ENCODE measurements around the gene PAPPA2.
"Not testable (repeated sequence)": the region's sequence is repeated elsewhere in the genome, so short reads cannot be mapped to it uniquely, and the experiment has no call there.

Gene PAPPA2

GRCh38 chr1:176552217-176552991 is 89.4 kb downstream of the PAPPA2 start:
- FAIRE-seq: no peak

GRCh38 chr1:176552999-176553398 is 90.0 kb downstream of the PAPPA2 start:
- FAIRE-seq: no peak

- no peak for FAIRE-seq
Observed at GRCh38 chr1:176556288-176556687, 93.3 kb downstream of the PAPPA2 start.

DNA sequence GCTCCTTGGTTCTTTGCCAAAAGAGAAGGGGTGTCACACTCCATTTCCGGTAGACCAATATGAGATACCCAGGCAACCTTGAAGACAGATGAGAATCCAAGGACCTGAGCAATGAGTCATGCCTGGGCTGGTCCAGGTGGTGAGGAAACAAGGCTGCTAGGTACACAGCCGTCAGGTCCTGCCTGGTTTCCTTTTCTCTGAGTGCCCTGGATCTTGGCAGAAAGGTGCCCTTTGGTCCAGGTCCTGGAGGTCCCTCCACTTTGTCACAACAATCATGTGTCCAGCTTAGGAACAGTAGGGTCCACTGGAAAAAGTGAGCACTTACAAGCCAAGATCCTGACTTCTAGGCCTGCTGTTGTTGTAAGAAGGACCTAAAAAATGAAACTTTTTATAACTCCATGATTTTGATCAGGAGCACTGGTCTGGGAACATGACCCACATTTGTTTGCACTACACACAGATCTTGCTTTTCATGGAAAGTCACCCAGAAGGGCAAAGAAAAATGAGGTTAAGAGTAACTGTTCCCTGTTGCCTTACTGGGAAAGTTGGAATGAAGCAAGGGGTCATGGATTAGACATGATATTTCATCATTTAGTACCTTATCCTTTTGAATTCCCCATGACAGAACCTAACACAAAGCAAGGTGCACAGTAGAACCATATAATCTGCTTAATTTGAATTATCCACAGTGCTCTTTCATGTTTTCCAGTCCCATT is 94.7 kb downstream of the PAPPA2 start:
- FAIRE-seq: no peak

DNA sequence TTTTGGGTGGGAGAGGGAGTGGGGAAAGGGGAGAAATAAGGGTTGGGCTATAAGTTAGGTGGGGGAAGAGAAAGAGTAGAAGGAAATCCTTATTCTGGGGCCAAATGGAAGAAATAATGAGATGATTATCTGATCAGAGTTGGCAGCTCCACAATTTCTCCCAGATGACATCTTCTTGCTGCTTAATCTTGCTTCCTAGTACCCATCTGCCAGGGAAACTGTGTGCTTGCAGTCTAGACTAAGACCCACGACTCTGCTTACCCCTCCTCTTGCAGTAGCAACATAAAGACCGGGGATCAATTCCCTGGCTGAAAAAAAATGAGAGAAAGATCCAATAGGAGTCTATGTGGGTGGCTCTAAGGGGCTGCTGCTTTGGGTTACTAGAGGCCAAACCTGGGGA is 95.6 kb downstream of the PAPPA2 start:
- no peak for FAIRE-seq

DNA sequence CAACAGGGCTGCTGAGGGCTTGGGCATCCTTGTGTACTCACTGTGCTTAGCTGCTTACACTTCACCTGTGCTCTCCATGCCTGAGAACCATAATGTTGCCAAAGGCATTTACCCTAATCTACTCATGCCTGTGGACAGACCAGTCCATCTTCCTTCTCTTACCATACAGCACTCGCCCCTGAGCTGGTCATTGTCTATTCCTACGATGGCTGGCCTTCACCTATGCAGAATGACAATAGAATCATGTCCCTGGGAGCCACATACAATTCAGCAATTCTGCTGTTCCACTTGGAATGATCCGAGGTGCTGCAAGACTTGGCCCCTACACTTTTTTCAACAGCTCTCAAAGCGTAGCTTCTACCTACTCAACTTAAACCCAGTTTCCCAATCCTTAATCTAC is 96.5 kb downstream of the PAPPA2 start:
- FAIRE-seq: no peak

- no peak for FAIRE-seq
Observed at GRCh38 chr1:176559878-176560277, 96.9 kb downstream of the PAPPA2 start.

- FAIRE-seq: no peak
Observed at GRCh38 chr1:176560681-176561080, 97.7 kb downstream of the PAPPA2 start.

- not testable (repeated sequence) for FAIRE-seq
Observed at GRCh38 chr1:176561761-176562160, 98.8 kb downstream of the PAPPA2 start.

DNA sequence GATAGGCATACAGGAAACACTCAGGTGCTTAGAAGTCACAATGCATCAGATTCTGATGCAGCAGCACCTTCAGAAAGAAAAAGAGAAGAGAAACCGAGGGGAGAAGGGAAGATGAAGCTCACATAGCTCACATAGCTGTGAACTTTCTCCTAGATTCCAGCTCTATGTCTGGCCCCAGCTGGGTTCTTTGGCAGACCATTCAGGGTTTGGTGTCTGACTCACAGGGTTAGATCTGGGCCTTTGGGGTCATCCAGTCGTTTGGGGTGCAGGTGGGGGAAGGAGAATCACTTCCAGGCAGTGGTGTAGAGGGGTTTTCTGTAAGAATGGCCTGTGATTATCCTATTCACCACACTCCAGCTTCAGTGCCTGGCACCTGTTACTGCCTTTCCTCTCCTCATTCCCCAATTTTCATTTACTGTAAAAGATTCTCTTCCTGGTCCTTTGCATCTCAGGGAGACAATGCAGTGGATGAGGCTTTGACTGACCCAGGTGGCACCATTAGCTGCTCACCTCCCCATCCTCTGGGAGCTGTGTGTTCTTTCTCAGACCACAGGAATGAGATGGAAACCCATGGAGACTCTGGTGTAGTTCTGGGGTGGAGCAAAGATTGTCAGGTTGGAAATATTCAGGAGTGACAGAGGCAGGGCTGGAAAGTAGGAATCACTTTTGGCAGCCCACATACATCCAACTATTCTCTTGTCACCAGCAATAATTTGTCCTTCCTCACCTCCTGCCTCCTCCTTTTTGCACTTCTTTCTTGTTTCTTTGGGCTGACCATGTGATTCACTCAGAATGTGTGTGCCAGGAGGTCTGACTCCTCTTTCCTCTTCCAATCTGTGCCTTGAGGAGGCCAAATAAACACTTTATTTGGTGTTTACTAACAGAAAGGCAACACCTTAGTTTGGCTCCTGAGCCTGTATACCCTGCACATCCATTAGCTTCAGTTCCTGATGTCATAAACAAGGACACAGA is 103.3 kb downstream of the PAPPA2 start:
- no peak for FAIRE-seq

- FAIRE-seq: no peak
Observed at GRCh38 chr1:176567190-176567794, 104.3 kb downstream of the PAPPA2 start.

DNA sequence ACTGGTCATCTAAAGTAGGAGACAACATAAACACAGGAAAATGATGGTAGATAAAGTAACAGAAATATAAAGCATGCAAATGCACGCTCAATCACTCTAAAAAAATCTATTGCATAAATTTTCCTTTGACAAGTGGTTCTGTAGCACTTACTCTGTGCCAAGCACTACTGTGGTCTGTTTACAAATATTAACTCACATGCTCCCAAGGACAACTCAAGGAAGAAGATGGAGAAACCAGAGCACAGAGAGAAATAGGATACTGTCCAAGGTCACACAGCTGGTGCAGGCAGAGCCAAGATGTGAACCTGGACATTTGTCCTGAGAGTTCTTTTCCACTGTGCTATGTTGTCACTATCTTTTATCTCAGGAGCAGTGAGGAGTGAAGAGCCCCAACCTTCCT is 105.2 kb downstream of the PAPPA2 start:
- no peak for FAIRE-seq

DNA sequence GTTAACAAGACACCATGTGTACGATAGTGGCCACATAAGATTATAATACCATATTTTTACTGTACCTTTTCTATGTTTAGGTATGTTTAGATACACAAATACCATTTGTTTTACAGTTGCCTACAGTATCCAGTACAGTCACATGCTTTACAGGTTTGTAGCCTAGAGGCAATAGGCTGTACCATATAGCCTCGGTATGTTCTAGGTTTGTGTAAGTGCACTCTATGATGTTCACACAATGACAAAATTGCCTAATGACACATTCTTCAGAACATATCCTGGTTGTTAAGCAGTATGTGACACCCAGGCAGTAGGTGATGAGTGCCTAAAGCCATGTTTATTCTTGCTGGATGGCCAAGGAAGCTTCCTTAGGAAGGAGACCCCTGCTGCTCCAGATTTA is 111.8 kb downstream of the PAPPA2 start:
- FAIRE-seq: no peak

DNA sequence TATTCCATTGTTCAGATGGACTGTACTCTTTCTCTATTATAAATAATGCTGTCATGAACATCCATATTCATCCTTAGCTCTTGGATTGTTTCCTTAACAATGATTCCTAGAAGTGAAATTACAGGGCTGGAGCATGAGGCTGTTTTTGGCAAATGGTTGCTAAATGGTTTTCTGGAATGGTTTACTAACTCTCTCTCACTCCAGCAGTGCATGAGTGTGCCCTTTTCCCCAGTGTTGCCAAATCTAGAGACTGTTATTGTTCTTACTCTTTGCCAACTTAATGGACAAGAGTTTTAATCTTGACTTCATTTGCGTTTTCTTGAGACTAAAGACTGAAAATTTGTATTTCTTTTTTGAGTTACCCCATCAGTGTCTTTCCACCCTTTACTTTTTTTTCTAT is 113.0 kb downstream of the PAPPA2 start:
- no peak for FAIRE-seq

DNA sequence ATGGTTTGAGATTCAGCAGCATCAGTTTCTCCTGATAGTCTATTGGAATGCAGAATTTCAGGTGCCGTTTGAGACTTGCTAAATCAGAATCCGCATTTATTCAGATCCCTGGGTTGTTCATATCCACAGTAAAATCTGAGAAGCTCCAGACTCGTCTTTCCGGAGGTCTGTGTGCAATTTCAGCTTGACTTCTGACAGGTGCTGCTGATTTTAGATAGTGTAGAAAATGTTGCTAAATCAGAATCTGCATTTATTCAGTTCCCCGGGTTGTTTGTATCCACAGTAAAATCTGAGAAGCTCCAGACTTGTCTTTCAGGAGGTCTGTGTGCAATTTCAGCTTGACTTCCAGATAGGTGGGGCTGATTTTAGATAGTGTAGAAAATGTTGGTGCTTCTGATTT is 113.7 kb downstream of the PAPPA2 start:
- no peak for FAIRE-seq

GRCh38 chr1:176577646-176578197 is 114.7 kb downstream of the PAPPA2 start:
- no peak for FAIRE-seq

GRCh38 chr1:176579087-176579486 is 116.1 kb downstream of the PAPPA2 start:
- no peak for FAIRE-seq

DNA sequence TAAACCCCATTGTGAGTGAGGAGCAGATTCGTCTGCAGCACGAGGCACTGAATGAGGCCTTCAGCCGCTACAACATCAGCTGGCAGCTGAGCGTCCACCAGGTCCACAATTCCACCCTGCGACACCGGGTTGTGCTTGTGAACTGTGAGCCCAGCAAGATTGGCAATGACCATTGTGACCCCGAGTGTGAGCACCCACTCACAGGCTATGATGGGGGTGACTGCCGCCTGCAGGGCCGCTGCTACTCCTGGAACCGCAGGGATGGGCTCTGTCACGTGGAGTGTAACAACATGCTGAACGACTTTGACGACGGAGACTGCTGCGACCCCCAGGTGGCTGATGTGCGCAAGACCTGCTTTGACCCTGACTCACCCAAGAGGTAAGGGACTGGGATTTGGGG is 132.2 kb downstream of the PAPPA2 start:
- no peak for FAIRE-seq

DNA sequence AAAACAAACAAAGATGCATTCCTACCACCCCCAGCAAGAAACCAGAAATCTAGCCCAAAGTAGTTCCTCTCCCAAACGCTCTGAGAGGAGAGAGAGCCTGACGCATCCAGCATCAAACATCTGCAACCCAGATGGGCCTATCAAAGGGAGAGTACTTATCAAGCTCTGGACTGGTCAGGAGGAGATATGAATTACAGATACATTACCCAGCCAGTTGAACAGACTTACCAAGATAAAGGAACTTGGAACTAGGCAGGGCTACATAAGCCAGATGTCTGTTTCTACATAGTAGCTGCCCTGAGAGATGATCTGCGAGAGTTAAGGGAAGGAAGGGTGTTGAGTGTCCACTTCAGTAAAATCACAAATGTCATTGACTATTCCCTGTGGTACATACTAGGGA is 138.4 kb downstream of the PAPPA2 start:
- no peak for FAIRE-seq

DNA sequence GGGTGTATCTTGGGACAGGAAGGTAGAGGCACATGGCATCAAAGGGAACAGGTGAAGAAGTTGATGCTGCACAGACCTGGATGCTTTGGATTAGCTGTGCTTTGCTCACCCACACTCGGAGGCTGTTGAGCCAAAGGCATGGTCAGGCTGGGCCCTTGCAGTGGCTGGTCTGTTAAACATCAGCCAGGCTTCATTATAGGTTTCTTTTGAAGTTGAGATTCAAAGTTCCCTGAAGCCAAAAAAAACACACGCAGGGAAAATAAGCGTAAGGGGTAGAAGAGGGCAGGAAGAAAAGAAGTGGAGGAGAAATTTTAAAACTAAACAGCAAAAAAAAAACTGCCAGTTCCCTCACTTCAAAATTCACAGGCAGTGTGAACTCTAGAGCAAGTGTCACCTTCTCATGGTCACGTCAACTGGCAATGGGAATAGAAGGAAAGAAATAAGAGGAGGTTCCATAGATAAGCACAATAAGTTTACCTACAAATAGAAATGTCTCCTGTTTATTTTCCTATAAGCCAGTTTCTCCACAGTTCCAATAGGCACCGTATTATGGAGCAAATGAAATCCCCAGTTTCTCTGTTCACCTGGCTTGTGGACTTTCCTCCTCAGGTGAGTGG is 139.5 kb downstream of the PAPPA2 start:
- FAIRE-seq: no peak

DNA sequence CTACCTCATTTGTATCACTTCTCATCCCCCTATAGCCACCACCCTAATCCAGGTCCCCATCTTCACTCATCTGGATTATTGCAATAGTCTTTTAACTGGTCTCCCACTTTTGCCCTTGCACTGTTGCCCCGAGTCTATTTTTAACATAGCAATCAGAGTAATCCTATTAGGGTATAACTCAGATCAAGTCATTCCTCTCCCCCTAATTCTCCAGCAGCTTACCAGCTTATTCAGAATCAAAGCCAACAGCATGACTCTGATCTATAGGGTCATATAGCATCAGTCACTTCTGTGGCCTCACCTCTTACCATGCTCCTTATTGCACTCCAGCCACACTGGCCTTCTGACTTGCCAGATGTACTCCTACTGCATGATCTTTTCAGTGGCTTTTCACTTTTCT is 140.7 kb downstream of the PAPPA2 start:
- no peak for FAIRE-seq

GRCh38 chr1:176604461-176604860 is 141.5 kb downstream of the PAPPA2 start:
- FAIRE-seq: no peak
